Skin epidermis (tissue), 12 donors: ENCODE results near the gene GINS2.

Experiments used
- H3K27ac ChIP-seq, 21 experiments: fragments of 200-600 bp; sonication (generic) in 11 of 21; one replicate each; pipeline ENCODE4 v1.5.0; 2020; ENCODE audit warnings: mild to moderate bottlenecking in 3 of 21, inconsistent platforms in 2 of 21, moderate library complexity in 2 of 21
- H3K4me3 ChIP-seq, 7 experiments: fragments of 200-600 bp; sonication (generic) in 2 of 7; one replicate each; pipeline ENCODE4 v1.5.0; 2020; ENCODE audit warnings: inconsistent platforms in 2 of 7, mild to moderate bottlenecking in 2 of 7, moderate library complexity in 1 of 7

Gene GINS2

GRCh38 chr16:85696781-85697180 is 8.0 kb upstream of the GINS2 start:
- Histone ChIP-seq H3K27ac (peak overlapping the region in 3 of 21 experiments; percentile 10 to 56 (median 51)), H3K4me3 (peak overlapping the region in 1 of 7 experiments; percentile 4)

- Histone ChIP-seq H3K4me3 (no peak overlapping the region), H3K27ac (no peak overlapping the region)
Measured at GRCh38 chr16:85695196-85696128, 6.7 kb upstream of the GINS2 start.

DNA sequence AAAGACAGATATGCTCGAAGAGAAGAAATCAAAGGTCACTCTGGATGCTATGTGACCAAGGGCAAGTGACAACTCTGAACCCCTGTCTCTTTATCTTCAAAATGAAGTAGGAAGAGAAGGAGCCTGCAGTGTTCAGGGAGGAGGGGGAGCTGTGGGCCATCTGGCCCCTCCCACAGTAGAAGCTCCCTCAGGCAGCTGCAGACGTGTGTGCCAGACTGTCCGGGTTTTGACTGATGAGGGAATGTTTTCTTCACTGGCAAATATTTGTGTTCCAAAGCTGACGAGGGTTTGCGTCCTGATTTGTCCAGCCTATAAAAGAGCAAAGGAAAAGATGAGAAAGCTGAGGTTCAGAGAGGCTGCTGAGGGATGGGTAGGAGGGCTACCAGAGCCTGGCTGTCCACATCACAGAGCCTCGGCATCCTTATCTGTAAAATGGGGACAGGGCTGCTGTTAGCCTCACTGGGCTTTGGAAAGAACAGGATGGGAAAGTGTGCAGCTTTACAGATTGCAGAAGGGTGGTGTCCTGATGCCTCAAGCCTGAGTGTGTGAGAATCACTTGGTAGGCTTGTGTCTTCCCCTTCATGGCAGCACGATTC is 1.8 kb upstream of the GINS2 start:
- no peak overlapping the region for H3K27ac ChIP-seq
- no peak overlapping the region for H3K4me3 ChIP-seq

GRCh38 chr16:85689950-85690320 is 1.2 kb upstream of the GINS2 start:
- Histone ChIP-seq H3K4me3 (no peak overlapping the region), H3K27ac (no peak overlapping the region)

DNA sequence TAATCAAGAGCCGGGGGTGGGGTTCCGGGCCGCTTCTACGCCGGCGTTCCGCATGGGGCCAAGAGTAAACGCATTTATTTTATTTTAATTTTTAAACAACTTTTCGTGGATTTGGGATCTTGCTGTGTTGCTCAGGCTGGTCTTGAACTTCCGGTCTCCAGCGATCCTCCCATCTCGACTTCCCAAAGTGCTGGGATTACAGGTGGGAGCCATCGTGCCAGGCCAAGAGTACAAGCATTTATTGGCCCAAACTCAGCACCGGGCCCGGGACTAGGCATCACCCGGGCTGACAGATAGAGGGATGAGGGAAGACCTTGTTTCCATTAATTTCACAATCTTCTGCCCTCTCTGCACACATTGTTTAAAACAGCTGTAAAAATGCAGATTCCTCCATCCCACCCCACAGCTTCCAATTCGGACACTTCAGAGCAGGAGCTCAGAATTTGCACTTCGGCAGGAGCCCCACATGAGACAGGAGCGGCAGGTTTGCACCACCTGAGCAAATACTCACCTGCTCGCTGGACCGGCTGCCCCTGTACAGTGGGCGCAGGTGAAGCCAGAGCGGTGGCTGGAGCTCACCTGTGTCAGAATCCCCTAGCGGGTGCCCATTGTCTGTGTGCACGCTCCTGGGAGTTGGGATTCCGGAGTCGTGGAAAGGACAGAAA is 663 bp upstream of the GINS2 start:
- Histone ChIP-seq H3K27ac (no peak overlapping the region), H3K4me3 (peak overlapping the region in 6 of 7 experiments; percentile 13 to 83 (median 65))

DNA sequence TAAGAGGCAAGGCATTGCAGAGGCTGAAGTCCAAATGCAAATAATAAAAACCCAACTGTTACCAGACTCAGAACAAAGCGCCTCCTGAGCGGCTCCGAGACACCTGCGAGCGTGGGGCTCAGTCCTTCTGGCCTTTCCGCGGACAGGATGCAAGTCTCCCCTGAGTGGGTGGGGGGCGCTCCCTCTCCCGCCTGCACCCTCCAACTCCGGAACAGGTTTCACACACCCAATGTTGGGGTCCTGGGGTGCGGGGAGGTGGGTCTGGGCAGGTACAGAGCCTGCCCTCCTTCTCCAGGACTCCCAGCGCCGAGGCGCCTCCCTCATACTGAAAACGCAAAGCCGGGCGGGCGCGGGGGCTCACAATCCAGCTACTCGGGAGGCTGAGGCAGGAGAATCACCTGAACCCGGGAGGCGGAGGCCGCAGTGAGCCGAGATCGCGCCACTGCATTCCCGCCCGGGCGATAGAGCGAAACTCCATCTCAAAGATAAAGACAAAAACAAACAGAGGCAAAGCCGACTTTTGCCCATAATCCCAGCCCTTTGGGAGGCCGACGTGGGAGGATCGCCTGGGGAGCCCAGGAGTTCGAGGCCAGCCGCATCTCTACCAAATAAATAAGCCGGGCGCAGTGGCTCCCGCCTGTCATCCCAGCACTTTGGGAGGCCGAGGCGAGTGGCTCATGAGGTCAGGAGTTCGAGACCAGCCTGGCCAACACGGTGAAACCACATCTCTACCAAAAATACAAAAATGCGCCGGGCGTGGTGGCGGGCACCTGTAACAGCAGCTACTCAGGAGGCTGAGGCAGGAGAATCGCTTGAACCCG is 893 bp downstream of the GINS2 start:
- H3K4me3 ChIP-seq = peak overlapping the region; percentile 45 to 83 (median 72)
- peak overlapping the region in 1 of 21 experiments; percentile 52 for H3K27ac ChIP-seq

- no peak overlapping the region for H3K27ac ChIP-seq
- H3K4me3 ChIP-seq = peak overlapping the region in 1 of 7 experiments; percentile 83
Measured at GRCh38 chr16:85686912-85687591, 1.7 kb downstream of the GINS2 start.

DNA sequence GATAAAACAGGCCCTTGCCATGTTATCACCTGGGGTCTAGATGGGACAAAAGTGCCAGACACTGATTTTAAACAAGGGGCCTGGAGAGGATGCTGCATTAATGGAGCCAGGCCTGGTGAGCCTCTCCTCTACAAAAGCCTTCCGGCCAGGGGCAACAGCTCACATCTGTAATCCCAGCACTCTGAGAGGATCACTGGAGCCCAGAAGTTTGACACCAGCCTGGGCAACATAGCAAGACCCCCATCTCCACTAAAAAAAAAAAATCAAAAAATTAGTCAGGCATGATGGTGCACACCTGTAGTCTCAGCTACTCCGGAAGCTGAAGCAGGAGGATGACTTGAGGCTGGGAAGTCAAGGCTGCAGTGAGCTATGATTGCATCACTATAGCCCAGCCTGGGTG is 3.5 kb downstream of the GINS2 start:
- no peak overlapping the region for H3K27ac ChIP-seq
- no peak overlapping the region for H3K4me3 ChIP-seq

- no peak overlapping the region for H3K4me3 ChIP-seq
- no peak overlapping the region for H3K27ac ChIP-seq
Measured at GRCh38 chr16:85683363-85683762, 5.4 kb downstream of the GINS2 start.

GRCh38 chr16:85682516-85682915 is 6.2 kb downstream of the GINS2 start:
- Histone ChIP-seq H3K4me3 (no peak overlapping the region), H3K27ac (no peak overlapping the region)

GRCh38 chr16:85681255-85681654 is 7.5 kb downstream of the GINS2 start:
- no peak overlapping the region for H3K27ac ChIP-seq
- H3K4me3 ChIP-seq = no peak overlapping the region

DNA sequence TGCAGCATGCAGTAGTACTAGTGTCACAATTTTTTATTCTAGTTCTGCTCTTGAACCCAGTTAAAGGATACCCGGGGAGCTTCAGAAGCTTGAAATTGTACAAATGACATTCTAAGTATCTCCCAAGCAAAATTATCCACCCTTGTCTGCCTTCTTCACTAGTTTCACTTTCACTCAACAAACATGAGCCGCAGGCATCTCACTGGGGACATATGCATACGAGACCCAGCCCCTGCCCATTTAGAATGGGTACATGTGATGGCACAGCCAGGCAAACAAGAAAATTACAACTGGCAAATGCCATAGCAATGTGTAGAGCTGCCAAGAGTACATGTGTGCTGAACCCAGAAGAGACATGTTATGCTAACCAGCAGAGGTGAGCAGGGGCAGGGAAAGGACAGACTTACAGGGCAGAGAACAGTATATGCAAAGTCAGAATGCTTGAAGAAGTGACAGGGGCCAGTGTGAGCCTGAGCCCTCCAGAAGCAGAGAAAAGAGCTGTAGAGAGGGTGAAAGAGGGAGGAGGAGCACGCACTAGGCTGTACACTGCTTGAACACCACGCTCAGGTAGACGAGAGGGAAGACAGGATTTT is 8.3 kb downstream of the GINS2 start:
- no peak overlapping the region for H3K27ac ChIP-seq
- no peak overlapping the region for H3K4me3 ChIP-seq

GRCh38 chr16:85679870-85680269 is 8.9 kb downstream of the GINS2 start:
- Histone ChIP-seq H3K27ac (no peak overlapping the region), H3K4me3 (no peak overlapping the region)

DNA sequence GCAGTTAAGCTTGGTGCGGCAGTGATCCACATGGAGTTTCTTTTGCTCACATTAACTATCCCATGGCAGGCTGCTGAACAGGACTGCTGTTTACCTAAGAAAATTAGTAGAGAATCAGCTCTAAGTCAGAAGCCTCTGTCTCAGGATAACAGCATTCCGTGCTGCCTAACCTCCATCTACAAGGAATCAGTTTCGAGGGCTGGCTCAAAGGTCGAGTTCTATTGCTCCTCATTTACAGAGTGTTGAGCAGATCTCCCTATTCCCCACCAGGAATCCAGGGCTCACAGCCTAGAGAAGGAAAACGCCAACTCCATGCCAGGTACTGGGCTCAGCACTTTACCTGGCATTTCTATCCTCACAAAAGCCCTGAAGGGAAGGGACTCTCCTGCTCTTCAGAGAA is 9.9 kb downstream of the GINS2 start:
- no peak overlapping the region for H3K4me3 ChIP-seq
- no peak overlapping the region for H3K27ac ChIP-seq

DNA sequence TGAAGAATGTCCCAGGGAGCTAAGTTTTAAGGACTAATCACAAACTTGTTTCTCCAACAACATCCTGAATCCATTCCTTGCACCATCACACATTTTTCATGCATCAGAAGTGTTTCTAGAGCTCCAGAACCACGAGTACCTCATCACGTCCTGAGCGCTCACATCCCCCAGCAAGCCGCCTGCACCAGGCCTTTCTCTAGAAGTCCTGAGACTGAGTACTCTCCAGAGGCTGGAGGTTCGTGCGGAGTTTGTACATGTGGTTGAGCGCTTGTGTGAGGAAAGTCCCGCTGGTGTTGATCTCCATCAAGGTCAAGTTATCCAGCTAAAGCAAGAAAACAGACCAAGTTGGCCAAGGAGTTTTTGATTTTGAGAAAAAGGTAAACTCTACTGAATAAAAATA is 10.7 kb downstream of the GINS2 start:
- Histone ChIP-seq H3K27ac (no peak overlapping the region), H3K4me3 (no peak overlapping the region)

GRCh38 chr16:85677383-85677967 is 11.3 kb downstream of the GINS2 start:
- H3K27ac ChIP-seq = no peak overlapping the region
- H3K4me3 ChIP-seq = no peak overlapping the region

DNA sequence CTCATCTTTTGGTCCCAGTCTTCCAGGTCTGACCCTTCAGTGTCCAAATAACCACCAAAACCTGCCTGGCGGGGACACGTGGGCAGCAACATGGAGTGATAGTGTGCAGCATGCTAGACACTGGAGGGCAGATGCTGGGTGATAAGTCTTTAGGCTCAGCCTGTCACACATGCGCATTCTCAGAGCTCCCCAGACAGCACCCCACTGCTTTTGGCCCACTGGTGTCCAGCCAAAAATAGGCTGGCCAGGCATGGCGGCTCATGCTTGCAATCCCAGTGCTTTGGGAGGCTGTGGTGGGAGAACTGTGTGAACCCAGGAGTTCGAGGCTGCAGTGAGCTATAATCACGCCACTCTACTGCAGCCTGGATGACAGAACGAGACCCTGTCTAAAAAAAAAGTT is 12.3 kb downstream of the GINS2 start:
- no peak overlapping the region for H3K27ac ChIP-seq

DNA sequence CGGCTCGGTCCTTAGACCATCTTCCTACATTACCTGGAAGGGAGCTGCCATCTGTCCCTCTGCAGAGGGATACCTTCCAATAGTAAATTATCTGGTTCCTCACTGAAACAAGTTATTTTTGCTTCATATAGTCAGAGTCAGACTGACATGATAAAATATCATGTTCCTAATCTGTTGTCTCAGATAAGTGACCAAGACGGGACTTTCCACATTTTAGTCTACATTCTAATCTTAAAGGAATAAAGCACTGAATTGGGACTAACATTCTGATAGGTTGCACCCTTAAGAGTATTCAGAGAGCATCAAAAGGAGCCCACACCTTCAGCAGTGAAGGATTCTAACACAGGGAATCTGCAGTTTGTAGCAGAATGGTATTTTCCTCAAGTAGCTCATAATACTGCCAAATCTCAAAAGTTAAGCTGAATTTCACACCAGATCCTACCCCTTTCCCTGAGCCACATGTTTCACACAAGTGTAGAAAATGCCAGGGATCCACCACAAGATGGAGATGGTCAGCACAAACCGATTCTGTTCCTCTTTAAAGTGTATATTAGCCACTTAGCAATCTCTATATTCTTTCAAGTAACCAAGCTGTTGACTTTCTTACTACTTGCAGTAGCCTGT is 13.4 kb downstream of the GINS2 start:
- Histone ChIP-seq H3K4me3 (no peak overlapping the region), H3K27ac (no peak overlapping the region)

More for the DNA sequence above, 12.3 kb downstream of the GINS2 start:
- no peak overlapping the region for H3K4me3 ChIP-seq
